IPS-18c (cell line): ENCODE data around the gene TAS1R1.
"Not testable (repeated sequence)": the region's sequence is repeated elsewhere in the genome, so short reads cannot be mapped to it uniquely, and the experiment has no call there.

Source experiments
- H3K4me3 ChIP-seq: 2 replicates; pipeline ENCODE4 v1.7.0; 2013; ENCODE audit warnings: low read depth, mild to moderate bottlenecking, low read length, moderate library complexity; ENCODE audit not compliant: insufficient read depth
- H3K9me3 ChIP-seq: one replicate; pipeline ENCODE4 v1.6.1; 2013; ENCODE audit warnings: mild to moderate bottlenecking, low read length, moderate library complexity; ENCODE audit not compliant: control insufficient read depth, insufficient read depth

TAS1R1 gene

DNA sequence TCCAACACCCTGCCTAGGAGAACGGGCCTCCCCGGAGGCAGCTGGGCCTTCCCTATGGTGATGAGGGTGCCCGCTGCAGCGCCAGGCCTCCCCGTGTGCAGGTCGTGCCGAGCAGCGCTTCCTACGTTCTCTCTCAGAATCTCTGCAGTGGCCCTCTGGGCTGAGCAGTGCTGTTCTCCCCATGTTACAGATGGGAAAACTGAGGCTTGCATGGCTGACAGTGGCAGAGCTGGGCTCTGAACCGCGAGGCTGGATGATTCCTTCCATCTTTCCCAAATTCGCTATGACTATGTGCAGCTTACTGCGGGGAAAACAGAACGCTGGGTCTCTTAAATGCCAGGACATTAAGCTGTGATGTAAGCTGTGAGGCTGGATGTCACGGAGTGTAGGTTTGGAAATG lies 38.7 kb downstream of the TAS1R1 start:
- Histone ChIP-seq H3K9me3 (no peaks in the 10 kb centered on the region), H3K4me3 (no peak overlapping the region)

DNA sequence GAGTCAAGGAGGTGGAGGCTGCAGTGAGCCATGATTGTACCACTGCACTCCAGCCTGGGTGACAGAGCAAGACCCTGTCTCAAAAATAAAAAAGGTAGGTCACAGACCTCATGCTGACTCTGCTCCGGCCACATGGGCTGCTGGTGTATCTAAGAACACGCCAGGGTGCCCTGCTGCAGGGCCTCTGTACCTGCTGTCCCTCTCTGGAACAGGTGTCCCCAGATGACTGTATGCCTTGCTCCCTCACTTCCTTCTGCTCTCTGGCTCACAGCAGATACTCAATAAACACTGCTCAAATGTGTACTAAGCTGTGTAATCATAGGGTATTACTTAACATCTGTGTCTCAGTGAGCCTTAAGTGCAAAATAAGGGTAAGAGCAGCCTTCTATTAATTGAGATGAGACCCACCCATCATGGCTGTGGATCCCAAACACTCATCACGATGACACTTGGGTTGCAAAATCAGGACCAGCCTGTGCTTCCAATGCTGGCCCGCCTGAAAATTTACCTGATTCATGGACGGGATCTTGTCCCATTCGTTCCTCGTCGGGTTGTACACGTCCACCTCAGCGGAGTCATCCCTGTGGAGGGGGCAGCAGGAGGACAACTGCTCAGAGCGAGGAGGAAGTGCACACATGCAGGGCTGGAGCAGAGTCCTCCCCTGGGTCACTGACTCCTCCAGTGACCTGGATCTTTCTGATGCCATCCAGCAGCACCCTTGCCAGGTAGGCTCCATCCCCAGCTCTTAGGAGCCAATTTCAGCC lies 40.1 kb downstream of the TAS1R1 start:
- no peak overlapping the region for H3K4me3 ChIP-seq
- H3K9me3 ChIP-seq: no peaks in the 10 kb centered on the region

DNA sequence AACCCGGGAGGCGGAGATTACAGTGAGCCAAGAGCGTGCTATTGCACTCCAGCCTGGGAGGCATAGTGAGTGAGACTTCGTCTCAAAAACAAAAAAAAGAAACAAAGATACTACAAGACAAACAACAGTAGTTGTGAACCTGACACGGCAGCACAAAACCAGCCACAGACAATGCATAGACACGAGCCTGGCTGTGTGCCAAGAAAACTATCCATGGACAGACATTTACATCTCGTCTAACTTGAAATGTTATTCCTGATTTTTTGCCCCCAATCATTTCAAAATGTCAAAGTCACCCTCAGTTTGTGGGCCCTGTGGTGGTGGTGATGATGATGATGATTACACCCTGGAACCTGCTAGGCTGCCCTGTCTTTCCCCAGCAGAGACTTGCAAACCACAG lies 41.2 kb downstream of the TAS1R1 start:
- Histone ChIP-seq H3K4me3 (no peak overlapping the region), H3K9me3 (no peaks in the 10 kb centered on the region)

DNA sequence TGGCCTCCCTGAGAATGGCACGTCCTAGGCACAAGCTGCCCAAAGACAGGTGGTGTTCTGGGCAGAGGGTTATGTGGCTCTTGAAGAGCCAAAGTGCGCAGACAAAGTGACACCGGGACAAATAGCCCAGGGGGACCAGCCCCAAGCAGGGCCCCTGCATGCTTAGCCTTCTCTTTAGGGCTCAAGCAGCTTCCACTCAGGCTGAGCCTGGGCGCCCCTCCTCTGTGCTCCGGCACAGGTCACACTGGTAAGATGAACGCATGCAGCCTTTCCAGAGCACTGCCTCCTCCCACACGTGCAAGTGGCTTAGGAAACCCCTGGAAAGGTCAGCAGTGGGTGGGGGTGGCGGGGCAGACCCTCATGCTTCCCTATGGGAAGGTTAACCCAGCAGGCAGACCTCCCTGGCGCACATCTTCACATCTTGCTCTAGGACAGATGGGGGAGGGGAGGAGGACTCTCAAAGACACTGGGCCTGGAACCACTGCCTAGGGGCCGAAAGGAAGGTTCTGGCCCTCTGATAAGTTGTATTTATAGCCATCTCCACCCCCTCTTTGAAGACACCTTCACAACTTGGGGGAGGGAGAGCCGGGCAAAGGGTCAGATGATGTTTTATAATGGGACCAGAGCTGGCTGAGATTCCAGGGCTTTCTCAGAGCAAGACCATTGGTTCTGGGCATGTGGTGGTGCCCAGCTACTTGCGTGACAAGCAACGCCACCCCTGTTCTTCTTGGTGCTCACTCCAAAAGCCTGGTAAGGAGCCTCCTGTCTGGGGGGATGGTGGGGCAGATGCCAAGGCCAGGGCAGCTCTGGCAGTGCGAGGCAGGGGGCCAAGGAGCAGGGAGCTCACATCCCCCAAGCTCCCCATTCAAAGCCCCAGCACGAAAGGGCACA lies 42.0 kb downstream of the TAS1R1 start:
- no peak overlapping the region for H3K4me3 ChIP-seq
- peaks cover 4% of the 10 kb centered on the region for H3K9me3 ChIP-seq

DNA sequence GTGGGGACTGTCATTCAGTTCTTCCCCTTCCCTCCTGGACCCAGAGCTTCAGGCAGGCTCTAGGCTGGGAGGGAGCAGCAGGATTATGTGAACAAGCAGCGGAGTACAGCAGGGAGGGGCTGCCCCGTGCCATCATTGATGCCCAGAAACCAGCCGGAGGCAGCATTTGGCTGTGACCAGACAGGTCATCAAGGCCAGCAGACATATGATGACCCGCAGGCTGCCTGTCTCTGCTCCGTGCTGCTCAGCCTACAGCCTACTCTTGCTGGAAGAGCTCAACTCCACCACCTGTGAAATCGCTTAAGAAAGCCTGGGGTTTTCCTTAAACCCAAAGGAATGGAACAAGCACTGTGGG lies 42.6 kb downstream of the TAS1R1 start:
- Histone ChIP-seq H3K4me3 (no peak overlapping the region), H3K9me3 (peaks cover 6% of the 10 kb centered on the region)

DNA sequence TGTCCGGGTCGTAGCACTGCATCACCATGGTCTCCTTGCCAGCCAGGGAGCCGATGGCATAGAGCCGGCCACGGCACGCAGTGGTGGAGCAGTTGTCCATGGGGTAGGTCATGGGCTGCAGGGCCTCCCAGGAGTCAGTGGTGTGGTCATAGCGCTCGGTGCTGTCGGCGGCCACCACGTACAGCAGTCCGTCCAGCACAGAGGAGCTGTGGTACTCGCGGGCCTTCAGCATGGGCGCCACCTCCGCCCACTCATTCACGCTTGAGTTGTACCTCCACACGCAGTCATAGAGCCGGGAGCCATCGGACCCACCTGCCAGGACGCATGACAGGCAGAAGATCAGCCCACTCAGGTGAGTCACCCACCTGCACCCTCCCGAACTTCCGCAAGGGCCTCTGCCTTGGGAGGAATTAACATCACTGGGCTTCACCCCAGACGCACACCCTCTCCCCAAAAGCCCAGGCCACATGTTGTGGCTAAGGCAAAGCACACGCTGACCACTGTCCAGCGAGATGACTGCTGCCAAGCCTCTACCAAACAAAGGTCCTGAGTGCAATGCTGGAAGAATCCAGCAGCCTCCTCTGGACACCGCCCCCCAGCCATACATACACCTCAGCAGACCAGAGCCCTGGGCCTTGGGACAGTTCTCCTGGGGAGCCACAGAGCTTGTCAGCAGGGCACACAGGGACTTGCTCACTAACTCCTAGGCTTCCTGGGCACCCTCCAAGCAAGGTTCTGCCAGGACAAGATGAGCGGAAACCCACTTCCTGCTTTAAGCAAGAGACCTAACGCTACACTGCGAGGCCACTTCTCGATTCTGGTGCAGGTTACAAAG lies 44.3 kb downstream of the TAS1R1 start:
- Histone ChIP-seq H3K9me3 (peaks cover 6% of the 10 kb centered on the region), H3K4me3 (no peak overlapping the region; the same call in 1 of the 2 replicates)

DNA sequence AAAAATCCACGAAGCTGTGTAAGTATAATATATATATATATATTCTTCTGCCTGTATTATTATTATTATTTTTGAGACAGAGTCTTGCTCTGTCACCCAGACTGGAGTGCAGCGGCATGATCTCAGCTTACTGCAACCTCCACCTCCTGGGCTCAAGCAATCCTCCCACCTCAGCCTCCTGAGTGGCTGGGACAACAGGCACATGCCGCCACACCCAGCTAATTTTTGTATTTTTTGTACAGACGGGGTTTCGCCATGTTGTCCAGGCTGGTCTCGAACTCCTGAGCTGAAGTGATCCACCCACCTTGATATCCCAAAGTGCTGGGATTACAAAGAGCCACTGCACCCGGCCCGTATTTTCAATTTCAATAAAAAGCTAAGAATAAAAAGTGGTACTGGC lies 44.9 kb downstream of the TAS1R1 start:
- not testable (repeated sequence) for H3K4me3 ChIP-seq, H3K9me3 ChIP-seq

DNA sequence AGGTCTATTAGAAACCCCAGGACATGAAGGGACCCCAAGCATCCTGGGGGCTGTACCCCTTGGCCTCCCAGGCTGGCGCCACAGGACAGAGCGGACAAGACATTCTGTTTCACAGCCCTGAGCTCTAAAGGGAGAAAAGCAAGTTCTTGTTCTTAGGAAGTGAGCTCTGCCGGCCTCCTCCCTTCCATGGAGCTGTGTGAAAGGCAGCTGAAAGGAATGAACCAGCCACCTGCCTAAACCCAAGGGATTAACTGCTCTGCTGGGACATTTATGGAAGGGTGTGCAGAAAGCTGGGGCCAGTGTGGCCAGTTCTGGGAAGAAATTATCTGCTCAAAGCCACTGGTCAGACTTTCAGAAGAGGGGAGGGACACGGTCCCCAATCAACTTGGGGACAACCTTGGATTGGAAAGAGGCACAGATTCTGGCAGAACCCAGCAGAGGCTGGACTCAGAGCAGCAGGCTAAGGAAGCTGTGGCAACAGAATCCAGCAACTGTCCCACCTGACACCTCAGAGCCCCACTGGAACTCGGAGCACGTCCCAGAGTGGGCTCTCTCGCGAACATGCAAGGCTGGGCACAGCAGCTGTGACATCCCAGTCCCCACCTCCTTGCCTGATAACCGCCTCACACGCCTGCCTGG lies 45.4 kb downstream of the TAS1R1 start:
- Histone ChIP-seq H3K4me3 (peak overlapping the region; percentile 97), H3K9me3 (peaks cover 6% of the 10 kb centered on the region)

DNA sequence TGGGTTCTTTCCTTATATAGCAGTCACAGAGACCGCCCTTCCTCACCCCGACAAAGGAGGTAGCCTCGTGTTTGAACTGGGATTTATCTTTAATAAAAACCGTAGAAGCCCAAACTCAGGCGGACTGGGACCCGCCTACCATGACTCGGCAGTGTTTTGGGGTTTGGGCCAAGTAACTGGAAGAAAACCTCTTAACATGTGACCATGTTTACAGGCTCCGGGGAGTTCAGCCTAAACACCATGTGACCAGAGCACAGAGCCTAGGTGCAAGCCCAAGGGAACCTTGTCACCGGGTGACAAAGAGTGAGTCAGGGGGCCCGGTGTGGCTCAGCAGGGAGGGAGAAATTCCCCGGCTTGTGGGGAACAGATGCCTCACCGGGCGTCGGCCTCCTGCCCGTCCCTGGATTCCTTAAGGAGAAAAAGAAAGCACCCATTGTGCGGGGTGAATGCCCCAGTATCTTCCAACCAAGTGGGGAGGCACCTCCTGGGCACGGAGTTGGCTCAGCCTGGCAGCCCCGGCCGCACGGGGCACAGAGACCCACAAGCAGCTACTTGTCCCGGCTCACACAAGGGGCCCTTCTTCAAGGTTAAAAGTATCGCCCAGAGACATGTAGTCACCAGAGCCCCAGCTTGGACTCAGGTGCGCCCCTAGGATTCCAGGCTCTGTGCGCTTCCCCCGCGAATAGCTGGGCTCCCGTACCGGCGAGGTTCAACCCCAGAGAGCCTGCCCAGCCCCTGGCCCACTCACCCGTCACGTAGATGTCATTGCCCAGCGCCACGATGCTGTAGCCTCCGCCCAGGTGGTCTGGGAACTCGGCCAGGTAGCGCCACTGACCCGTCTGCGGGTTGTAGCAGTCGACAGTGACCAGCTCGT lies 46.2 kb downstream of the TAS1R1 start:
- H3K4me3 ChIP-seq: peak overlapping the region; percentile 97
- peaks cover 6% of the 10 kb centered on the region for H3K9me3 ChIP-seq

DNA sequence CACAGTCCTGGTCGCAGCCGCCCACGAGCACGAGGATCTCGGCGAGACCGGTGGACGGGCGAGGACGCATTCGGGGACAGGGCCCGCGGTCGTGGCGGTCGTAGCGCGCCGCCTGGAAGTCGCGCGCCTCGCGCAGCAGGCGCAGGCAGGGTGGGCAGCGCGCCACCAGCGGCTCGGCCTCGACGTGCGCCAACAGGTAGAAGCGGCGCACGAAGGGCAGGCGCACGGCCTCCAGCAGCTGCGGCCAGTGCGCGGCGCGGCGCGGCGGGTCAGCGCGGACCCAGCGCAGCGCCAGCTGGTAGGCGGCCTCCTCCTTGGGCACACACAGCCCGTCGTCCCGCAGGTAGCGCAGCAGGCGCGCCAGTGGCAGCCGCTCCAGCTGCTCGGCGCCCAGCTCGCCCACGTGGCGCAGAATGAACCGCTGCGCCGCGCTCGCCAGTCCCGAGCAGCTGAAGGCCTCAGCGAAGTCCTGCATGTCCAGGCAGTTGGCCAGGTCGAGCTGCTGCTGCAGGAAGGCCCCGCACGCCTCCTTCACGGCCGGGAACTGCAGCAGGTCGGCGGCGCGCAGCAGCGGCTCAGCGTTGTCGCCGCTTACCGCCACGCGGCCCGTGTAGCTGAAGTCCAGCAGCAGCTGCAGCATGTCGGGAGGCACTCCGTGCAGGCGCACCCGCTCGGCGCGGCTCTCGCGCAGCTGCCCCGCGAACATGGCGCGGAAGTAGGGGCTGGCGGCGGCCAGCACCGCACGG lies 47.0 kb downstream of the TAS1R1 start:
- H3K4me3 ChIP-seq: peak overlapping the region; percentile 97
- peaks cover 6% of the 10 kb centered on the region for H3K9me3 ChIP-seq

DNA sequence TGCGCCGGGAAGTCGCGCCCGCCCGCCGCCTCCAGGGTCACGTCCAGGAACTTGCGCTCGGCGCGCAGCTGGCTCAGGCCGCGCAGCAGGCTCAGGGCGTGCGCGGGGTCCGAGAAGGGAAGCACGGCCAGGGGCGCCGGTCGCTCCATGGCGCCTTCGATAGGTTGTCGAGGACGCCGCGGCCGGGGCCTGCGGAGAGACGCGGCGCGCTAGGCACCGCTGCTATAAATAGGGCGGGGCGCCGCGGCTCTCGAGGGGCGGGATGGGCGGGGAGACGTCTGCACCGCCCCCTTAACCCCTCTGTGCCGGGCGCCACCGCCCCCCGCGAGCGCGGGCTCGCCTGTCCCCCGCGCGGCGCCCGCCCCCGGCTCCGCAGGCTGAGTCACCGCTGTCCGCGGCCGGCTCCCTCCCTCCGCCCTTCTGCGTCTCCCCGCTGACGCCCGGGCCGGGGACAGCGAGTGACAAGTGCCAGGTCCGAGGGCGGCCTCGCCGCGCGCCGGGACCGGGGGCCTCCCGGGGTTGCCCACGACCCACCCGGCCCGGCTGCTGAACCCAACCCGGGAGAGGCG lies 47.6 kb downstream of the TAS1R1 start, which contains the start of gene KLHL21:
Gene KLHL21 (minus strand): TSS at position 201 of the 569 bp plus-strand sequence. CDS start 52 bp downstream, at position 149.
- Histone ChIP-seq H3K4me3 (peak within 1 kb of the TSS; percentile 97), H3K9me3 (peaks cover 8% of the 10 kb centered on the region)

DNA sequence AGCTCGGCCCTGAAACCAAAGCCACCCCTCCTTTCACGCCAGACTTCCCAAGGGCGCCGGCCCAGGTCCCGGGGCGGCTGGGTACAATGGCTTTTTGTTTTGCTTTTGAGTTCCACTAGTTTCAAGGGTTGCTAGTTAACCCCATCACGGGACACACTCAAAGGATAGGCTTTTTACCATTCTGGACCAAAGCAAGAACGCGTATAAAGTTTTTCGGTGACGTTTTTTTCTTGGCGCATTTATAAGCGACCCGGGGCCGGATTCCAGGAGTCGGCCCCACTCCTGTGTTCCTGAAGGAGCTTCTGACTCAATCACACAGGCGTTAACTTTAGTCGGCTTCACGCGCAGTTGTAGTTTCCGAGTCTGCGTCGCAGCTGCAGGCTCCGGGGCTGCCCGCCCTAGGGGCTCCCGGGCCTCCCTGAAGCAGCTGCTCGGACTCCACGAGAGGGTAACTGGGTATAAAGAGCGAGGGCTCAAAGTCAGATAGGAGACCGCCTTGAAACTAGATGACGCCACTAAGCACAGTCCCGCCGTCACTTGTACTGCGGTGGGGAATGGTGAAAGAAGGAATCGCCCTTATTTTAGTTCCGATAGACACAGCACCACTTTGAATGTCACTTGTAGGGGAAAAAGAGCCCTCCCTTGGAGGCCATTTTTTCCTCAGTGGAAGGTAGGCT lies 48.3 kb downstream of the TAS1R1 start:
- peak overlapping the region; percentile 97 for H3K4me3 ChIP-seq
- peaks cover 8% of the 10 kb centered on the region for H3K9me3 ChIP-seq

DNA sequence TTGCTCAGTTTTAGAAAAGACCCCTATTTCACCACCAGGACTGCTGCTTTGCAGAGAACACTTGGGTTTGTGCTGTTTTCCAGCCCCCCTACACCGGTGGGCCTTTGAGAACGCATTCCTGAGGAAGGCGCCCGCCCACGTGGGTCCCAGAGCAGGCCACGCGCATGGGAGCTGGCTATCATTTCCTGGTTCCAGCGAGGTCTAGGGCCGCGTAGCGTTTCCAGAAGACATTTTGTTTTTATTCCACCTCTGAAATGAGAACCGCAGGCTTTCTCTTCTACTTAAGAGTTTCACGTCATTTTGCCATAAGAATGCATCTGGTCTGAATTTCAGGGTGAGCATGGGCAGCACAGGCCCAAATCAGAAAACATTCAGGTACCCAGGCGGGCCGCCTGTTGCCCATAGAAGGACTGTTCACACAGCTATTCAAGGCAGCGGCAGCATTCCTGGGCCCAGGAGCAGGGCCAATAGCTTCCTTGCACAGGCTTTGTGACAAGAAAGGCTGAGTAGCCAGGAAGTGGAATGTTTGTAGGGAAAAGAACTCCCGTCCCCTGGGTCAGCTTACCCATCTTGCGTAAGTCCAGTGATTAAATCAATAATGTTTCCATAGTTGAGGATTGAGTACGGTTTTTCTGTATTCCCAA lies 48.9 kb downstream of the TAS1R1 start:
- Histone ChIP-seq H3K4me3 (peak overlapping the region; percentile 97), H3K9me3 (peaks cover 8% of the 10 kb centered on the region)

DNA sequence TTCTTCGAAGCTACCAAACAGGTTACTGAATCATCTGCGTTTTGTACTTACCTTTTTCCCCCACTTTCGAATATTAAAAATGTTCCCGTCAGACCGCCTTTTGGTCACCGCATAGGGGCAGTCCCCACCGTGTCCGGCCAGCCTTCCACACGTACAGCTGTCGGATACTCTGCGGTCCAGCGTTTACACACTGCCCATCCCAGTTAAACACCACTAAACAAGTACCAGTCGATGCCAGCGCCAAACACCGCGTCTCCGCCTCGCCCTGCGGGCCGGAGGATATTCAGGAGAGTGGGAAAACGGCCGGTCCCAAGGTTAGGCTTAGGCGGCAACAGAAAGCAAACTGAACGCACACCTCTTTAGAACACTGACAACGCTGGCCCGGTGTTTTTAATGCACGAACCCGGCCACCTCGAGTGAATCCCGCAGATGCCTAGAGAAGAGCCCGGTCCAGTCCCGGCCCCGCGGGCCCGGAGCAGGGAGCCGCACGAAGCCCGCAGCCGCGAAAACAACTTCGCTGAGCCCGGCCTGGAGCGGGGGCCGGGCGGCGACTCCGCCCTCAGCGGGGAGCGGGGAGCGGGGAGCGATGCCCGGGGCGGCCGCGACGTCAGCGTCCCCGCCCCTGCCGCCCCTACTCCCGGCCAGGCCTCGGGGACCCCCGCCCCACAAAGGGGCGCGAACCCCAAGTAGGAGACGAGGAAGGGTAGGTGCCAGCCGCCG lies 57.7 kb downstream of the TAS1R1 start:
- H3K4me3 ChIP-seq: peak overlapping the region; percentile 77
- no peaks in the 10 kb centered on the region for H3K9me3 ChIP-seq
